IPS-NIHi7 (cell line): ENCODE data around the gene APAF1.
"Not testable (repeated sequence)": the region's sequence is repeated elsewhere in the genome, so short reads cannot be mapped to it uniquely, and the experiment has no call there.

Source experiments
- DNase-seq: peaks from one replicate; pipeline ENCODE4 v3.0.0; 2012; ENCODE audit warnings: mixed read lengths; ENCODE audit errors: extremely low spot score

The APAF1 gene, protein sequence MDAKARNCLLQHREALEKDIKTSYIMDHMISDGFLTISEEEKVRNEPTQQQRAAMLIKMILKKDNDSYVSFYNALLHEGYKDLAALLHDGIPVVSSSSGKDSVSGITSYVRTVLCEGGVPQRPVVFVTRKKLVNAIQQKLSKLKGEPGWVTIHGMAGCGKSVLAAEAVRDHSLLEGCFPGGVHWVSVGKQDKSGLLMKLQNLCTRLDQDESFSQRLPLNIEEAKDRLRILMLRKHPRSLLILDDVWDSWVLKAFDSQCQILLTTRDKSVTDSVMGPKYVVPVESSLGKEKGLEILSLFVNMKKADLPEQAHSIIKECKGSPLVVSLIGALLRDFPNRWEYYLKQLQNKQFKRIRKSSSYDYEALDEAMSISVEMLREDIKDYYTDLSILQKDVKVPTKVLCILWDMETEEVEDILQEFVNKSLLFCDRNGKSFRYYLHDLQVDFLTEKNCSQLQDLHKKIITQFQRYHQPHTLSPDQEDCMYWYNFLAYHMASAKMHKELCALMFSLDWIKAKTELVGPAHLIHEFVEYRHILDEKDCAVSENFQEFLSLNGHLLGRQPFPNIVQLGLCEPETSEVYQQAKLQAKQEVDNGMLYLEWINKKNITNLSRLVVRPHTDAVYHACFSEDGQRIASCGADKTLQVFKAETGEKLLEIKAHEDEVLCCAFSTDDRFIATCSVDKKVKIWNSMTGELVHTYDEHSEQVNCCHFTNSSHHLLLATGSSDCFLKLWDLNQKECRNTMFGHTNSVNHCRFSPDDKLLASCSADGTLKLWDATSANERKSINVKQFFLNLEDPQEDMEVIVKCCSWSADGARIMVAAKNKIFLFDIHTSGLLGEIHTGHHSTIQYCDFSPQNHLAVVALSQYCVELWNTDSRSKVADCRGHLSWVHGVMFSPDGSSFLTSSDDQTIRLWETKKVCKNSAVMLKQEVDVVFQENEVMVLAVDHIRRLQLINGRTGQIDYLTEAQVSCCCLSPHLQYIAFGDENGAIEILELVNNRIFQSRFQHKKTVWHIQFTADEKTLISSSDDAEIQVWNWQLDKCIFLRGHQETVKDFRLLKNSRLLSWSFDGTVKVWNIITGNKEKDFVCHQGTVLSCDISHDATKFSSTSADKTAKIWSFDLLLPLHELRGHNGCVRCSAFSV (N-terminal part only)

DNA sequence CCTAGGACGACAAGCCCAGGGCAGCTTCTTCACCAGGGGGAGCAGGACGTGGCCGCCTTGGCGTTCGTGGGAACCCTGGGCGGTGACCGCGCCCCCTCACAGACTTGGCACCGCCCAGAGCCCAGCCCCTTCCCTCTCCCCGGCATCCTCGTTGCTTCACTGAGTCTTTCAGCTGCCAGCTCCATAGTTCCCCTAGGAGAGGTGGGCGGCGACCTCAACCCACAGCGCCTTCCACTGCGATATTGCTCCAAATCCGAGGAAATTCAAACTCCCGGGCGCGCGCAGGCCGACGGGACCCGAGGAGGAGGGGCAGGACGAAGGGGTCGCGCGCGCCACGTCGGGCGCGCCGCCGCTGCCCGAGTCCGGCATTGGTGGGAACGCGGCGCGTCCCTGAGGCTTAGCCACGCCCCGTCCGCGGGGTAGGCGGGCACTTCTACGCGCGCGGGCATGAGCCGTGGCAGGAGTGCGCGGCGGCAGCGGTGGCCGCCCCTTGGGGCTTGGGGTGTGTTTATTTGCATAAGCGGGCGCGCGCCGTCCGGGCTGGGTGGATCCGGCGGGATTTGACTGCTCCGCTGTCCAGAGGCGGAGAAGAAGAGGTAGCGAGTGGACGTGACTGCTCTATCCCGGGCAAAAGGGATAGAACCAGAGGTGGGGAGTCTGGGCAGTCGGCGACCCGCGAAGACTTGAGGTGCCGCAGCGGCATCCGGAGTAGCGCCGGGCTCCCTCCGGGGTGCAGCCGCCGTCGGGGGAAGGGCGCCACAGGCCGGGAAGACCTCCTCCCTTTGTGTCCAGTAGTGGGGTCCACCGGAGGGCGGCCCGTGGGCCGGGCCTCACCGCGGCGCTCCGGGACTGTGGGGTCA lies at the start of gene APAF1, which contains the start of gene IKBIP:
Gene APAF1, plus strand, starts transcription at position 579 of the 860 bp plus-strand sequence. CDS start 3,070 bp downstream, outside the sequence.
Gene IKBIP, minus strand, starts transcription at position 77 of the 860 bp plus-strand sequence. CDS start 87 bp downstream, outside the sequence.
- peak; percentile 97 for DNase-seq

- not testable (repeated sequence) for DNase-seq
Measured at GRCh38 chr12:98597313-98597712, 47.8 kb upstream of the APAF1 start.

- DNase-seq, result no peak
Measured at GRCh38 chr12:98601924-98602323, 43.2 kb upstream of the APAF1 start.

GRCh38 chr12:98606359-98606988 lies 38.6 kb upstream of the APAF1 start:
- no peak for DNase-seq

GRCh38 chr12:98610596-98610995 lies 34.5 kb upstream of the APAF1 start:
- DNase-seq, result no peak

- no peak for DNase-seq
Measured at GRCh38 chr12:98612696-98613334, 32.3 kb upstream of the APAF1 start.

DNA sequence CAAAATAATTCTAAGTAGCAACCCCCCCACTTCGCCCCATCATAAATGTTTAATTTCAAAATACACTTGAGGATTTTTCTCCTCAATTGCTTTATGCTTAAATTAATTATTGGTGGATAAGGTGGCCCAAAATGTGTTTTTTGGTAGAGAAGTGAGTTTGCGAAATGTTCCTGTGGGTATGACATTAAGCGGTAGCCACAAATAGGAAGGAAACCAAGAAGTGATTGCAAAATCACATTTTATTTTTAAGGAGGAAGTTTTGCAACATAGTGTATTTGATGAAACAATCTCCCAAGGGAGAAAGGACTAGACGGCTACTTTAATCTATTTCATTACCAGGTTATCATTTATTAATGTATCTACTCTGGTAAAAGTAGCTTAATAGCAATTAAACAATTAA lies 26.1 kb upstream of the APAF1 start:
- no peak for DNase-seq

- DNase-seq, result no peak
Measured at GRCh38 chr12:98635657-98636323, 9.3 kb upstream of the APAF1 start.

- DNase-seq, result no peak
Measured at GRCh38 chr12:98637068-98637467, 8.0 kb upstream of the APAF1 start.

DNA sequence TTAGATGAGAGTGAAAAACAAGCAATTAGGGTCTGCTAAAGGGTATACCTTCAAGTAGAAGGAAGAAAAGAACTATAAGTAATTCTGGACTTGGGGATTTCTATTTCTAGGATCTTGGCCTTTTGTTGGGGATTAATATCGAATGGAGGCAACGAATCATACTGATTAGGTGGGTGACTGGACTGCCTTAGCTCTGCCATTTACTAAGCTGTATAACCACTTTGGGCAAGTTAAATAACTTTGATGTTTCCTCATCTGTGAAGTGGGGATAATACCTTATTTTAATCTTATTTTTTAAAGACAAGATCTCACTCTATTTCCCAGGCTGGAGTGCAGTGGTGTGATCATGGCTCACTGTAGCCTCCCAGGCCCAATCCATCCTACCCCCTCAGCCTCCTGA lies 7.1 kb upstream of the APAF1 start:
- no peak for DNase-seq

- no peak for DNase-seq
Measured at GRCh38 chr12:98639491-98639890, 5.6 kb upstream of the APAF1 start.

GRCh38 chr12:98642801-98643200 lies 2.3 kb upstream of the APAF1 start:
- DNase-seq, result not testable (repeated sequence)

DNA sequence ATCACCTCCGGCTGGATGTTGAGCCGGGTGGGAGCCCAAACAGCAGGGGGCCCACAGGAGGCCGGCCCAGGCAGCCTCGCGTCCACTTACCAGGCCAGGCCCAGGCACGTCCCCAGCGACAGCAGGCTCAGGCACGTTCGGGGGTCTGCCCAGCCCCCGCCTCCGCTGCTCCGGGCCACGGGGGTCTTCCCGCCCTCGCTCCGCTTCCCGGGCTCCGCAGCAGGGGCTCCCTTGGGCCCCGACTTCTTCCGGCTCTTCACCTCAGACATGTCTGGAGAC lies 718 bp upstream of the APAF1 start:
- no peak for DNase-seq

GRCh38 chr12:98645572-98646067 lies 530 bp downstream of the APAF1 start:
- peak; percentile 24 for DNase-seq

- no peak for DNase-seq
Measured at GRCh38 chr12:98646294-98647090, 1.4 kb downstream of the APAF1 start.

GRCh38 chr12:98651328-98651727 lies 6.2 kb downstream of the APAF1 start:
- no peak for DNase-seq

- DNase-seq, result peak; percentile 35
Measured at GRCh38 chr12:98653866-98654493, 8.9 kb downstream of the APAF1 start.
